ENCODE measurements around the gene ARID3A.
"Not testable (repeated sequence)": the region's sequence is repeated elsewhere in the genome, so short reads cannot be mapped to it uniquely, and the experiment has no call there.

ARID3A gene

DNA sequence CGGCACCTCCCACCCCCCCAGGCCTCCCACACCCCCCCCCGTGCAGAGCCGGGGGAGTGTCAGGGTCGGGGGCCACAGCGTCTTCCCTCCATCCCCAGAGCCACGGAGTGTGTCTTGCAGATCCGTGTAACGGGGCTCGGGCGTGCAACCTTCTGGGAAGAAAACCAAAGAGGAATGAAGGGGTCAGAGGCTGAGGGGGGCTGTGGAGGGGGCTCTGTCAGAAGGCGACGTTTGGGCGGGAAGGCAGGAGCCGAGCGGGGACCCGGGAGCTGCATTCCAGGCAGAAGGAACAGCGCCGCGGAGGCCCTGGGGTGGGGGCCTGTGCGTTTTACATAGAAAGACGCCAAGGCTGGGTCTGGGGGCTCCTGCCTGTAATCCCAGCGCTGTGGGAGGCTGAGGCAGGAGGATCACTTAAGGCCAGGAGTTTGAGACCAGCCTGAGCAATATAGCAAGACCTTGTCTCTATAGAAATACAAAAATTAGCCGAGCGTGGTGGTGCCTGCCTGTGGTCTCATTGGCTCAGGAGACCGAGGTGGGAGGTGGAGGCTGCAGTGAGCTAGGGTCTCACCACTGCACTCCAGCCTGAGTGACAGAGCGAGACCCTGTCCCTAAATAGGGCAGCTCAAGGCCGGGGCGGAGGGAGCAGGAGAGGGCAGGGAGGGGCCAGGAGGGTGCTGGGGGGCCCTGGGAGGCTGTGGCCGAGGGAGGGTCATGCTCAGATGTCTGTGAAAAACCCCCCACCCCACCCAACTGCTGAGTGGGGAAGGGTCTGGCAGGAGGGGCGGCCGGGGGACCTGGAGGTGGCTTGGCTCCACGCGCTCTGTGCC is 27.8 kb downstream of the ARID3A start:
- Mint-ChIP-seq H3K4me3 (no peak overlapping the region), H3K36me3 (no peaks in the 10 kb centered on the region), H3K4me1 (ENCODE audit: low read depth) (peaks cover 4% of the 10 kb centered on the region), H3K27ac (no peak overlapping the region), H3K27me3 (no peaks in the 10 kb centered on the region), H3K9me3 (ENCODE audit: low read depth) (no peaks in the 10 kb centered on the region)

DNA sequence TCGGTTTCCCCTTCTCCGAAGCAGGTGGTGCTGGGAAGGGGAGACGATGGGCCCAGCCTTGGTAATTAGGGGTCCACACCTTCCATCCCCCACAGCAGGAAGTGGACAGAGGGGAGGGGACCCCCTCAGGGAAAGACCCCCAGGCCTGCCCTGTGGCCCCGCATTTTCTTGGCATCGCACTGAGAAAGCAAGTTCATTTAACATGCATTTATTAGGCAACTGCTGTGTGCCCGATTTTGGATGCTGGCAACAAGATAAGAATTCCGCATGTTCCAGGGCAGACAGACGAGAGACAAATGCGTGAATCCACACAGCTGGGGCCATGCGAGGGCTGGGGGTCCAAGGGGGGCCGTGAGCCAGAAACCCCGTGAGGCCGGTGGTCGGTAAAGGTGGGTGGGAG is 28.4 kb downstream of the ARID3A start:
- Mint-ChIP-seq H3K27me3 (no peaks in the 10 kb centered on the region), H3K27ac (no peak overlapping the region)

DNA sequence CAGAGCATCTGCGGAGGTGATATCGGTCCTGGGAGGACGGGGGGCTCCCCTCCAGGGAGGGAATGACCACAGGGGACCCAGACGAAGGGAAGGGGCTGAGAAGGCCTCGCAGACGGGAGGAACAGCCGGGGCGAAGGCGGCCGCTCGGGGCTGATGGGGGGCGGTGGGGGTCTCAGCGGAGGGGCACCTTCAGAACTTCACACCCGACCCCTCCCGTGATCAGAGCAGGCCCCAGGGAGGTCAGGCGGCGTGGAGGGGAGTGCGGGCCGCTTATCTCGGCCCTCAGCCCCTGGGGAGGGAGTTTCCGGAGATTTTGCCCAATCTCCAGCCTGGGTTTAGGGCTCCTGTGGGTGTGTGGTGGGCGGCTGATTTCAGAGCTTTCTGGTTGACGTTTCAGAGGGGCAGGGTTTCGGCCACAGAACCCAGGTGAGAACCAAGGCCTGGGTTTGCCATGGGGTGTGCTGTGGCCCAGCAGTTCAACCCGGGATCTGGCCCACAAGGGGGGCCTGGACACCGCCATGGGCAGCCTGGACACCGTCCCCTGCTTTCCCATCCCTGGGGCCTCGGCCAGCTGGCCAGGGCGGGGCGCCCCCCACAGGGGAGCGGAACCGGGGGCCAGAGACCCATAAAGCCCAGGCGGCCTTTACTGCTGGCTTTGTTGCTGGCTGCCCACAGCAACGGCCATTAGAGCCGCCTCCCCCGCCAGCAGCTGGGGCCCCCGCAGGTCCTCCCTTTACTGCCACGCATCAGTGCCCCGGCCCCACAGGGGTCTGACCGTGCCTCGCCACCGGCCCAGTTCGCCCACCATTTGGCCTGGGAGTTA is 29.0 kb downstream of the ARID3A start:
- no peak overlapping the region for H3K4me3 Mint-ChIP-seq

More for the DNA sequence above, 28.4 kb downstream of the ARID3A start:
- Mint-ChIP-seq H3K4me1 (ENCODE audit: low read depth) (peaks cover 7% of the 10 kb centered on the region), H3K36me3 (no peaks in the 10 kb centered on the region), H3K9me3 (ENCODE audit: low read depth) (no peaks in the 10 kb centered on the region), H3K4me3 (no peak overlapping the region)

GRCh38 chr19:955803-956765 is 30.2 kb downstream of the ARID3A start:
- no peak overlapping the region for H3K4me3 Mint-ChIP-seq
- no peaks in the 10 kb centered on the region for H3K27me3 Mint-ChIP-seq
- H3K9me3 Mint-ChIP-seq (ENCODE audit: low read depth), result no peaks in the 10 kb centered on the region
- no peak overlapping the region for H3K27ac Mint-ChIP-seq
- no peaks in the 10 kb centered on the region for H3K36me3 Mint-ChIP-seq
- peaks cover 7% of the 10 kb centered on the region for H3K4me1 Mint-ChIP-seq (ENCODE audit: low read depth)

More for the DNA sequence above, 29.0 kb downstream of the ARID3A start:
- no peaks in the 10 kb centered on the region for H3K9me3 Mint-ChIP-seq (ENCODE audit: low read depth)
- H3K27me3 Mint-ChIP-seq, result no peaks in the 10 kb centered on the region
- H3K4me1 Mint-ChIP-seq (ENCODE audit: low read depth), result peaks cover 7% of the 10 kb centered on the region
- no peak overlapping the region for H3K27ac Mint-ChIP-seq
- no peaks in the 10 kb centered on the region for H3K36me3 Mint-ChIP-seq

GRCh38 chr19:956766-957440 is 31.1 kb downstream of the ARID3A start:
- no peaks in the 10 kb centered on the region for H3K9me3 Mint-ChIP-seq (ENCODE audit: low read depth)
- H3K4me3 Mint-ChIP-seq, result no peak overlapping the region
- no peak overlapping the region for H3K27ac Mint-ChIP-seq
- no peaks in the 10 kb centered on the region for H3K27me3 Mint-ChIP-seq
- H3K36me3 Mint-ChIP-seq, result no peaks in the 10 kb centered on the region
- peaks cover 7% of the 10 kb centered on the region for H3K4me1 Mint-ChIP-seq (ENCODE audit: low read depth)

DNA sequence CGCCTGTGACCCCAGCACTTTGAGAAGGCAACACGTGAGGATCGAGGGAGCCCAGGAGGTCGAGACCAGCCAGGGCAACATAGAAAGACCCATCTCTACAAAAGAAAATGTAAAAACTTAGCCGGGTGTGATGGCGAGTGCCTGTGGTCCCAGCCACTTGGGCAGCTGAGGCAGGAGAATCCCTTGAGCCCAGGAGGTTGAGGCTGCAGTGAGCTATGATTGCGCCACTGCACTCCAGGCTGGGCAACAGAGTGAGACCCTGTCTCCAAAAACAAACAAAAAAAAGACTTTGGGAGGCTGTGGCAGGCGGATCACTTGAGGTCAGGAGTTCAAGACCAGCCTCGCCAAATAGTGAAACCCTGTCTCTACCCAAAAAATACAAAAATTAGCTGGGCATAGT is 31.7 kb downstream of the ARID3A start:
- not testable (repeated sequence) for H3K36me3 Mint-ChIP-seq; H3K27ac Mint-ChIP-seq; H3K27me3 Mint-ChIP-seq; H3K4me1 Mint-ChIP-seq (ENCODE audit: low read depth); H3K9me3 Mint-ChIP-seq (ENCODE audit: low read depth); H3K4me3 Mint-ChIP-seq

DNA sequence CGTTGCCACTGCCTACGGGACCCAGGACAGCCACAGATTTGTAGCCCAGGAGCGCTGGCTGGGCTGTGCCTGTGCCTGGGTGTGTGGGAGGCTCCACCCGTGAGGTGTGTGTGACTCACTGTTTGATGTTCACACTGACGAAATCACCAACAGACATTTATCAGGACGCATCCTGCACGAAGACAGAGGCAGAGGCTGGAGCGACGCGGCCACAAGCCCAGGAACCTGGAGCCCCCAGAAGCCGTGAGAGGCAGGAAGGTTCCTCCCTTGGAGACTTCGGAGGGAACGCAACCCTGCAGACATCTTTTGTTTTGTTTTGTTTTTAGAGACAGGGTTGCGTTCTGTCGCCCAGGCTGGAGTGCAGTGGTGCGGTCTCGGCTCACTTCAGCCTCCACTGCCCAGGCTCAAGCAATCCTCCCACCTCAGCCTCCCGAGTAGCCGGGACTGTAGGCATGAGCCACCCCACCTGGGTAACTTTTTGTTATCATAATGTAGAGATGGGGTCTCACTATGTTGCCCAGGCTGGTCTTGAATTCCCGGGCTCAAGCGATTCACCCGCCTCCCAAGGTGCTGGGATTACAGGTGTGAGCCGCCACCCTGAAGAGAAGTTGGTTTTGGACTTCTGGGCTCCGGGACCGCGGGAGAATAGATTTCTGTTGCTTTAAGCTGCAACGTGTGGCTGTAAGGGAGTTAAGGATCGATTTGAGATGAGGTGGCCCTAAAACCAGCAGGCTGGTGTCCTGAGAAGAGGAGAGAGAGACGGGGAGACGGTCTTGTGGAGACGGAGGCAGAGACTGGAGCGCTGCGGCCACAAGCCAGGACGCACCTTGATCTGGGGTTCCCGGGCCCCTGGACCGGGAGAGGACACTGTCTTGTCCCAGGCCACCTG is 33.4 kb downstream of the ARID3A start:
- Mint-ChIP-seq H3K27ac (no peak overlapping the region), H3K4me3 (no peak overlapping the region), H3K4me1 (ENCODE audit: low read depth) (peaks cover 2% of the 10 kb centered on the region), H3K27me3 (no peaks in the 10 kb centered on the region), H3K9me3 (ENCODE audit: low read depth) (no peaks in the 10 kb centered on the region), H3K36me3 (no peaks in the 10 kb centered on the region)

DNA sequence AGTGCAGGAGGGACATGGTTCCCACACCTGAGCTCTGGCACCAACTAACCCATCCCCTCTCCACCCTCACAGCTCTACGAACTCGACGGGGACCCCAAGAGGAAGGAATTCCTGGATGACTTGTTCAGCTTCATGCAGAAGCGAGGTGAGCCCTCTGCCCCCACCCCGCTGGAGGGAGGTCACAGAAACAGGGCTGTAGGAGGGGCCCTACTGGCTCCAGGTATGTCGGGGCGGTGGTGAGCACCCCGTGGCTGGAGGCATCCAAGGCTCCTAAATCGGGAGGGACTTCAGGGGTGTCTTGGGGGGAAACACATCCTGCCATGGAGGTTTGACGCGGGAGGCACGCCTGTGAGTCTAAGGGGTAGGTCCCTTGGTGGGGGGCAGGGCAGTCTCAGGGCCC is 34.2 kb downstream of the ARID3A start:
- Mint-ChIP-seq H3K4me1 (ENCODE audit: low read depth) (peaks cover 2% of the 10 kb centered on the region), H3K9me3 (ENCODE audit: low read depth) (no peaks in the 10 kb centered on the region), H3K27ac (no peak overlapping the region), H3K27me3 (no peaks in the 10 kb centered on the region), H3K4me3 (no peak overlapping the region), H3K36me3 (peaks cover under 1% of the 10 kb centered on the region)

- Mint-ChIP-seq H3K27me3 (no peaks in the 10 kb centered on the region), H3K36me3 (peaks cover 2% of the 10 kb centered on the region), H3K4me3 (no peak overlapping the region), H3K27ac (no peak overlapping the region), H3K9me3 (ENCODE audit: low read depth) (no peaks in the 10 kb centered on the region), H3K4me1 (ENCODE audit: low read depth) (peaks cover 2% of the 10 kb centered on the region)
Observed at GRCh38 chr19:960601-960938, 34.7 kb downstream of the ARID3A start.

- H3K36me3 Mint-ChIP-seq, result peaks cover 2% of the 10 kb centered on the region
- H3K4me3 Mint-ChIP-seq, result no peak overlapping the region
- peaks cover 2% of the 10 kb centered on the region for H3K4me1 Mint-ChIP-seq (ENCODE audit: low read depth)
- H3K27me3 Mint-ChIP-seq, result no peaks in the 10 kb centered on the region
- no peak overlapping the region for H3K27ac Mint-ChIP-seq
- no peaks in the 10 kb centered on the region for H3K9me3 Mint-ChIP-seq (ENCODE audit: low read depth)
Observed at GRCh38 chr19:961866-962620, 36.2 kb downstream of the ARID3A start.

DNA sequence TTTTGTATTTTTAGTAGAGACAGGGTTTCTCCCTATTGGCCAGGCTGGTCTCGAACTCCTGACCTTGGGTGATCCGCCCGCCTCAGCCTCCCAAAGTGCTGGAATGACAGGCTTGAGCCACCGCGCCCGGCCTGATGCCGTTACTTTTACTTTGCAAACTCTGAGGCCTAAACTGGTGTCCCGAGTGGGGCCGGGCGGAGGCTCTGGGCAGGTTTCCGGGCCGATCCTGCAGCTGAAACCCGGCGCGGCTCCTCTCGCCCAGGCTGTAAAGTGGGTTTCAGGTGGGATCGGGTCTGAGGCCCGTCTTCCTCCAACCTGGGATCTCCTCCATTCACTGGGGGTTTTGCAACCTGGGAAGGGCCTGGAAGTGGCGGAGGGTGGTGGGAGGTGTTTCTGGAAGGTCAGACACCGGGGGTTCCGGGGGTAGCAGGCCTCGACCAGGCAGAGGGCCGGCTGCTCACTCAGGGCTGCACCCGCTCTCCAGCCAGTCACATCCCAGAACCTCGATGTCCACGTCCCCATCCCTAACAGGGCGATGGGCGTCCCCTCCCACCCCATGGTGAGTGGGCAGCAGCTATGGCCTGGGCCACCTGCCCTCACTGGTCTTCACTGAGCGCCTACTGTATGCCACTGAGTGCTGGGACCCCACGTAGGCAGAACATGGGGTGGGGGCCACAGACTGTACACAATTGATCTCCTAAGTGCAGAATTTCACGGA is 37.0 kb downstream of the ARID3A start:
- Mint-ChIP-seq H3K9me3 (ENCODE audit: low read depth) (no peaks in the 10 kb centered on the region), H3K4me1 (ENCODE audit: low read depth) (peaks cover 2% of the 10 kb centered on the region), H3K27me3 (no peaks in the 10 kb centered on the region), H3K36me3 (peaks cover 2% of the 10 kb centered on the region), H3K4me3 (no peak overlapping the region), H3K27ac (no peak overlapping the region)

- Mint-ChIP-seq H3K4me1 (ENCODE audit: low read depth) (peaks cover 2% of the 10 kb centered on the region), H3K27ac (no peak overlapping the region), H3K4me3 (no peak overlapping the region), H3K27me3 (no peaks in the 10 kb centered on the region), H3K9me3 (ENCODE audit: low read depth) (no peaks in the 10 kb centered on the region), H3K36me3 (peaks cover 2% of the 10 kb centered on the region)
Observed at GRCh38 chr19:963486-963951, 37.7 kb downstream of the ARID3A start.

Measured in activated naive CD8-positive, alpha-beta T cell (primary cell).